CD4-positive, alpha-beta memory T cell (primary cell): ENCODE results near the gene TMEFF2. TPM values are rescaled to one million over a fixed set of nuclear protein-coding genes. Genes with fewer than 3 reads are reported as not detected.

Experiments used
- CTCF ChIA-PET: fragments of 350-600 bp; sonication (Branson Sonifier 250); formaldehyde crosslinking; loops from one replicate; lab custom pipeline; 2021; ENCODE audit warnings: inconsistent platforms; ENCODE audit not compliant: partially characterized antibody; lab: Charles Lee
- POLR2A ChIA-PET: fragments of 350-600 bp; sonication (Branson Sonifier 250); formaldehyde crosslinking; loops from one replicate; lab custom pipeline; 2021; ENCODE audit not compliant: partially characterized antibody; lab: Charles Lee
- DNase-seq, 5 donors: peaks; one replicate each; pipeline versions ENCODE4 v3.0.0 to v3.0.0-alpha.2; 2020 to 2022; ENCODE audit warnings: mixed read lengths in 1 of 5
- H3K27ac ChIP-seq: one replicate; pipeline ENCODE4 v1.7.0; 2013; ENCODE audit warnings: low read depth, low read length
- H3K27me3 ChIP-seq: 2 replicates; pipeline ENCODE4 v1.7.0; 2013; ENCODE audit warnings: mild to moderate bottlenecking, low read length, moderate library complexity; ENCODE audit not compliant: insufficient read depth
- H3K36me3 ChIP-seq: 2 replicates; pipeline ENCODE4 v1.7.0; 2013; ENCODE audit warnings: mild to moderate bottlenecking, low read length, moderate library complexity; ENCODE audit not compliant: insufficient read depth
- H3K4me1 ChIP-seq: 2 replicates; pipeline ENCODE4 v1.7.0; 2013; ENCODE audit warnings: mild to moderate bottlenecking, low read length, moderate library complexity; ENCODE audit not compliant: insufficient read depth
- H3K4me3 ChIP-seq, 2 donors: one replicate each; pipeline ENCODE4 v1.7.0; 2013; ENCODE audit warnings: low read length in 2 of 2, mild to moderate bottlenecking in 1 of 2
- H3K9me3 ChIP-seq, 2 donors: one replicate each; pipeline ENCODE4 v1.7.0; 2013; ENCODE audit warnings: low read length in 2 of 2, control low read depth in 1 of 2; ENCODE audit not compliant: control insufficient read depth in 1 of 2
- H3K27ac Mint-ChIP-seq, 7 donors: one replicate each; pipeline ENCODE4 v1.8.0; 2020 to 2021; ENCODE audit warnings: mixed read lengths in 7 of 7, mild to moderate bottlenecking in 6 of 7, inconsistent platforms in 3 of 7, moderate library complexity in 3 of 7
- H3K27me3 Mint-ChIP-seq, 2 donors: one replicate each; pipeline ENCODE4 v1.8.0; 2020 to 2021; ENCODE audit warnings: mixed read lengths in 2 of 2
- H3K36me3 Mint-ChIP-seq, 2 donors: one replicate each; pipeline ENCODE4 v1.8.0; 2020 to 2021; ENCODE audit warnings: mixed read lengths in 2 of 2, inconsistent platforms in 1 of 2, mild to moderate bottlenecking in 1 of 2
- H3K4me1 Mint-ChIP-seq, 4 donors: one replicate each; pipeline ENCODE4 v1.8.0; 2020 to 2021; ENCODE audit warnings: mixed read lengths in 4 of 4, mild to moderate bottlenecking in 1 of 4
- H3K4me3 Mint-ChIP-seq, 8 donors: one replicate each; pipeline ENCODE4 v1.8.0; 2020 to 2021; ENCODE audit warnings: mixed read lengths in 8 of 8, mild to moderate bottlenecking in 7 of 8, moderate library complexity in 6 of 8, inconsistent platforms in 3 of 8
- H3K9me3 Mint-ChIP-seq, 8 donors: one replicate each; pipeline ENCODE4 v1.8.0; 2020 to 2021; ENCODE audit warnings: mixed read lengths in 8 of 8, mild to moderate bottlenecking in 5 of 8, inconsistent platforms in 3 of 8, moderate library complexity in 1 of 8
- intact Hi-C: fragments of 100-400 bp; cut with micrococcal nuclease; formaldehyde crosslinking; loops from one replicate; pipeline ENCODE4 v1.15.1; 2023
- polyA plus RNA-seq, 2 donors: library from polyadenylated mRNA; unstranded; fragments of 300-500 nt; fragmentation: Illumina TruSeq; gene quantifications; one replicate each; pipeline ENCODE4 v1.2.3, GENCODE V29; 2021
- total RNA-seq, 2 experiments: library from RNA; stranded (reverse); gene quantifications; one replicate each; pipeline ENCODE4 v1.2.3, GENCODE V29; 2021

Gene TMEFF2
- total and polyA plus RNA-seq, 4 experiments from 2014 or later, result not detected

DNA sequence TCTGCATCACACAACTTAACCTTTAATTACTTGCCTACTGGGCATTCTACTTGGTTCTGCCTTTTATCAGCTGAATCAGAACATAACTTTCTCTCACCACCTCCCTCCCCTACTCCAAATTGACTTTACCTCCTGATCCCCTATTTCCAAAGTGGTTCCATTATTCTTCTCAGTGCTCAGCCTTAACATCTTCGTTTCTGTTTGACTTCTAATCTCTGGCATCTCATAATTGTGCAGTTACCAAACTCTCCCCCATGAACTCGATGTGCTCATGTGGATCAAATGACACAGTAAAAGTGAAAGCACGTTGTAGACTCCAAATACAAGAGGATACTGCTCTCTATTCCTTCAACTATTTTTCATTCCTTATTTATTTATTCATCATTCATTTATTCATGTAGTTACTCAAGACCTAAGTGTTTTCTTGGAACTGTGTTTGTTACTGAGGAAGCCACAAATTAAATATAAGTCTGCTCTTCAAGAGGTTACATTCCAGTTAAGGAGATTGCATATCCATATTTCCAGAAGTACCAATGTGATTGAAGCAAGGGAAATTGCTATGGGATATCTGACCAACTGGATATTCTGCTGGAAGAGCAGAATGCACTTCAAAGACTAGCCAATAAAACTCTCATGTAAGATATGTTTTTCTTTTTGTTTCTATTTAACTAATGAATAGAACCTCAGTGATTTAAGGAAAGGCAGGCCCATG lies 158.8 kb downstream of the TMEFF2 start:
- H3K36me3 Mint-ChIP-seq, result no peaks in the 10 kb centered on the region
- intact Hi-C loops, result no loop called here
- no peaks in the 10 kb centered on the region for H3K27me3 ChIP-seq
- ChIA-PET POLR2A (no interaction called here), CTCF (no interaction called here)
- H3K4me3 Mint-ChIP-seq, result no peak overlapping the region
- no peak for DNase-seq
- H3K4me1 ChIP-seq, result no peaks in the 10 kb centered on the region
- H3K9me3 Mint-ChIP-seq, result no peaks in the 10 kb centered on the region
- no peak overlapping the region for H3K4me3 ChIP-seq
- peaks cover 0 to 2% (median 0%) of the 10 kb centered on the region in 4 donors for H3K4me1 Mint-ChIP-seq
- no peaks in the 10 kb centered on the region for H3K36me3 ChIP-seq
- no peak overlapping the region for H3K27ac ChIP-seq
- no peak overlapping the region for H3K27ac Mint-ChIP-seq
- H3K9me3 ChIP-seq, result no peaks in the 10 kb centered on the region
- peaks cover 3 to 4% of the 10 kb centered on the region in 2 donors for H3K27me3 Mint-ChIP-seq

DNA sequence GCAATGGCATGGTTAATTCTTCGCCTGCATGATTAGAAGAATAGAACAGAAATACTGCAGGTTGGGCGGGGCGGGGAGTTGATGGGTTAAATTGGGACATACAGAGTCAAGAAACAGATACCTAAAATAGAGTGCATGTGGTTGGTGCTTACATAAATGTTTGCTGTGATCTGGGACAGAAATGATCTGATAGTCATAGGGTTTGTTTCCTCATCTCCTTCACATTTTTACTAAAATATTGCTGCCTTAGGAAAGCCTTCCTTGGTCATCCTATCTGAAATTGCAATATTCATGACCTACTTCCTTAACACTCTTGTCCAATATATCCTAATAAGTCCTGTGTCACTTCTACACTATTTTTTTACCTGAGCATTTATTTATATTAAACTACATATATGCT lies 163.9 kb downstream of the TMEFF2 start:
- no peak overlapping the region for H3K27ac ChIP-seq
- no peaks in the 10 kb centered on the region for H3K36me3 Mint-ChIP-seq
- intact Hi-C loops, result no loop called here
- peaks cover 0 to 3% (median 0%) of the 10 kb centered on the region in 8 donors for H3K9me3 Mint-ChIP-seq
- no peak overlapping the region for H3K4me3 Mint-ChIP-seq
- H3K4me1 Mint-ChIP-seq, result peaks cover 0 to 2% (median 0%) of the 10 kb centered on the region in 4 donors
- peaks cover 1 to 7% of the 10 kb centered on the region in 2 donors for H3K27me3 Mint-ChIP-seq
- no peaks in the 10 kb centered on the region for H3K4me1 ChIP-seq
- H3K36me3 ChIP-seq, result no peaks in the 10 kb centered on the region
- H3K4me3 ChIP-seq, result no peak overlapping the region
- POLR2A ChIA-PET, result no interaction called here
- no peaks in the 10 kb centered on the region for H3K27me3 ChIP-seq
- no peaks in the 10 kb centered on the region for H3K9me3 ChIP-seq
- no peak overlapping the region for H3K27ac Mint-ChIP-seq
- DNase-seq, result no peak
- CTCF ChIA-PET, result no interaction called here

DNA sequence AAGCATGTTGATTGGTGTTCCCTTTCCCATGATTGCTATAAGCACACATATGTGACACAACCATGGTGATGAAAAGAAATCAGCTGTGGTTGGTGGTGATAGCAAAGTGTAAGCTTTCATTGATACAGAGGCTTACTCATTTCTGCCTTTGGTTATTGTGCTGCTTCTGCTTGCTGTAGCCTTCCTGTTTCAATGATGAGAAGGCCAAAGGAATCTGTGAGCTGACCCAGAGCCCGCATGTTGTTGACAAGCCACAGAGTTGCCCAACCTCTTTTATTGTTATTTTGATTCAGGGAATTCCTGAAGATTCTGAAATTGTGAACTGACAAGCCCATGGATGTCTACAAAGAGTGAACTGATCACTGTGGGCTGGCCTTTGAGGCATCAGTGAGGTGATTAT lies 164.4 kb downstream of the TMEFF2 start:
- CTCF ChIA-PET, result no interaction called here

DNA sequence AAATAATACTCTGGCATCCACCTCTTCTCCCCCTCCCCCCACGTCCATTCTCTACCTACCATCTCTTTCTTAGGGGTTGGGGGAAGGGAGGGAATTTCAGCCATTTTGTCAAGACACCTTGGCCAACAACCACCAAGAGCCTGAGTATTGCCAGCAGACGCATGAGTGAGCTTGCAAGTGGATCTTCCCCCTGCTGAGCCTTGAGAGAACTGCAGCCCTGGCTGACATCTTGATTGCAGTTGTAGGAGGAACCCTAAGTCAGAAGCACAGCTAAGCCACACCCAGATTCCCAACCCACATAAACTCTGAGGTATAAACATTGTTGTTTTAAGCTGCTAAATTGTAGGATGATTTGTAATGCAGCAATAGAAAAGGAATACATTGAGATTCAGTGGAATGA lies 165.6 kb downstream of the TMEFF2 start:
- Mint-ChIP-seq H3K27ac (peak overlapping the region in 1 of 7 donors; percentile 53), H3K27me3 (peaks cover 3 to 7% of the 10 kb centered on the region in 2 donors), H3K4me3 (no peak overlapping the region), H3K9me3 (peaks cover 0 to 3% (median 0%) of the 10 kb centered on the region in 8 donors), H3K4me1 (no peaks in the 10 kb centered on the region), H3K36me3 (no peaks in the 10 kb centered on the region)
- intact Hi-C loops, result no loop called here
- POLR2A ChIA-PET, result no interaction called here
- Histone ChIP-seq H3K27ac (no peak overlapping the region), H3K27me3 (no peaks in the 10 kb centered on the region), H3K4me1 (no peaks in the 10 kb centered on the region), H3K9me3 (no peaks in the 10 kb centered on the region), H3K4me3 (no peak overlapping the region), H3K36me3 (no peaks in the 10 kb centered on the region)
- no peak for DNase-seq
- CTCF ChIA-PET, result no interaction called here

More for the DNA sequence above, 164.4 kb downstream of the TMEFF2 start:
- no peaks in the 10 kb centered on the region for H3K9me3 ChIP-seq
- H3K27ac Mint-ChIP-seq, result no peak overlapping the region
- H3K9me3 Mint-ChIP-seq, result peaks cover 0 to 3% (median 0%) of the 10 kb centered on the region in 8 donors
- peaks cover 4 to 7% of the 10 kb centered on the region in 2 donors for H3K27me3 Mint-ChIP-seq
- no peaks in the 10 kb centered on the region for H3K4me1 Mint-ChIP-seq
- POLR2A ChIA-PET, result no interaction called here
- H3K27me3 ChIP-seq, result no peaks in the 10 kb centered on the region
- H3K4me3 Mint-ChIP-seq, result no peak overlapping the region
- DNase-seq, result no peak
- H3K4me3 ChIP-seq, result no peak overlapping the region
- H3K27ac ChIP-seq, result no peak overlapping the region
- H3K36me3 Mint-ChIP-seq, result no peaks in the 10 kb centered on the region
- H3K36me3 ChIP-seq, result no peaks in the 10 kb centered on the region
- no peaks in the 10 kb centered on the region for H3K4me1 ChIP-seq
- intact Hi-C loops, result no loop called here

DNA sequence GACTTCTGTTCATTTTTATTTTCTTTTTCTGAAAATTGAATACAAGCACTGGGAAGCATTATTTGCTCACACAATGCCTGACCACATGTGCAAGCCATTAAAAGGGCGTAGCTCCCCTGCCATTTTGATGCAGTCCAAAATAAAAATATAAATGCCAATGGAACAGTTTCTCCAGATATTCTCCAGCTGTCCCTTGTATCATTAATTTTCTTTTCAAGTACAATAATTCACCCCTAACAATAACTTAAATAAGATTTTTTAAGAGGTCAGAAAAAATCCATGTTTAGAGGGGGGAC lies 168.0 kb downstream of the TMEFF2 start:
- Histone ChIP-seq H3K9me3 (no peaks in the 10 kb centered on the region), H3K36me3 (no peaks in the 10 kb centered on the region), H3K4me1 (no peaks in the 10 kb centered on the region), H3K27me3 (no peaks in the 10 kb centered on the region), H3K27ac (no peak overlapping the region), H3K4me3 (no peak overlapping the region)
- H3K4me1 Mint-ChIP-seq, result no peaks in the 10 kb centered on the region
- no peak for DNase-seq
- H3K4me3 Mint-ChIP-seq, result no peak overlapping the region
- H3K27ac Mint-ChIP-seq, result no peak overlapping the region
- no peaks in the 10 kb centered on the region for H3K36me3 Mint-ChIP-seq
- intact Hi-C loops, result no loop called here
- H3K9me3 Mint-ChIP-seq, result peaks cover 0 to 3% (median 0%) of the 10 kb centered on the region in 8 donors
- POLR2A ChIA-PET, result no interaction called here
- peaks cover 3 to 7% of the 10 kb centered on the region in 2 donors for H3K27me3 Mint-ChIP-seq
- CTCF ChIA-PET, result interaction anchor here (1.0 kb wide), 1 partner anchor 10 kb away, joined by 3 read pairs; no protein-coding TSS in a partner anchor

DNA sequence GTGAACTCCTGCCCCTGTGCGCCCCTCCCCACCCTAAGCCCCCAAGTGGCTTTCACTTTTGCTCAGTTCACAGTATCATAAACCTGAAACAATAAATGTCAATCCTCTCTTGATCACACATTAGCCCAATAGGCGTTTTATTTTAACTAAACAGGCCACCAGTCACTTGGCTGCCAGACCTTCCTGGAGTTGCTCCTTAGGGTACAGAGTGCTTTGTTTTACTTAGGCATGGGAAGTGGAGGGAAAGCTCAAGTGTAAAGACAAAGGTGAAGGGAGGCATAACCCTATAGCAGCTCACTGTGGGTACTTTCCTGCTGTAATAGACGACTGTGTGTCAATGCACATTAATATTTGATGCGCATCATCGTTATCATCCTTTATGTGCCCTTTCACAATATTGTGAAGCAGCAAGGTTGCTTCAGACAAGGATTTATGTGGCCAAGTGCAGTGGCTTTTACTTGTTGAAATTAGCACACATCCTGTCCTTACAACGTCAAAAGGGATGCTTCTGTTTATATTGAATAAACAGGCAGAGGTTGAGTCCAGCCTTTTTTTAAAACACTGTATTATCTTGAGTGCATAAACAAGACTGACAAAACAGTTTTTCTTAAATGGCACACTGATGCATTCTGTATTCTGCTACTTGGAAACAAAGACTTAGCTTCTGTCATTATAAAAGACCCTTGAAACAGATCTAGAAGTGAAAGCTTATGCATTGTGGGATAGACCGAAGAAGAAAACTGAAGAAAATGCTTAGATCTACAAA lies 168.5 kb downstream of the TMEFF2 start:
- Mint-ChIP-seq H3K36me3 (no peaks in the 10 kb centered on the region), H3K27me3 (peaks cover 3 to 7% of the 10 kb centered on the region in 2 donors), H3K27ac (no peak overlapping the region), H3K4me1 (no peaks in the 10 kb centered on the region), H3K9me3 (peaks cover 0 to 3% (median 0%) of the 10 kb centered on the region in 8 donors), H3K4me3 (no peak overlapping the region)
- no peaks in the 10 kb centered on the region for H3K9me3 ChIP-seq
- CTCF ChIA-PET, result interaction anchor here (1.0 kb wide), 1 partner anchor 9 kb away, joined by 3 read pairs; no protein-coding TSS in a partner anchor
- intact Hi-C loops, result no loop called here
- no peaks in the 10 kb centered on the region for H3K36me3 ChIP-seq
- no peaks in the 10 kb centered on the region for H3K4me1 ChIP-seq
- H3K27ac ChIP-seq, result no peak overlapping the region
- no peaks in the 10 kb centered on the region for H3K27me3 ChIP-seq
- no peak for DNase-seq
- no peak overlapping the region for H3K4me3 ChIP-seq
- POLR2A ChIA-PET, result no interaction called here

DNA sequence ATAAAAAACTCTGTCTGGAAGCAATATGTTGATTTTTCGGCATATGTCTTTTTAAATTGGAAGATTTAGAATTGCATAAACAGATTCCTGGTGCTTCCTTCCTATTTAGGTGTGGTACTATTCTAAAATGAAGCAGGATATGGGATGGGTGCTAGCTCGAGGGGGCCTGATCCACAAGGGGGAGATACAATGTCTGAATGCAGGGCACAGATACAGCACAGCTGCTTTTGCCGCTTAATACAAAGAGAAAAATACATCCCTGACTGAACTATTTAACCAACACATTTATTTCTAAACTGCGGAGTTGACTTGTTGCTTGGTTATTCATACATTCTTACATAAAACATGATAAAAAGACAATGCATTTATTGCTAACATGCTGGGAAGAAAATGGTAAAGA lies 169.1 kb downstream of the TMEFF2 start:
- no peak overlapping the region for H3K4me3 Mint-ChIP-seq
- DNase-seq, result no peak
- Histone ChIP-seq H3K27ac (no peak overlapping the region), H3K4me3 (no peak overlapping the region), H3K27me3 (no peaks in the 10 kb centered on the region), H3K36me3 (no peaks in the 10 kb centered on the region), H3K9me3 (no peaks in the 10 kb centered on the region), H3K4me1 (no peaks in the 10 kb centered on the region)
- peaks cover 0 to 3% (median 0%) of the 10 kb centered on the region in 8 donors for H3K9me3 Mint-ChIP-seq
- H3K36me3 Mint-ChIP-seq, result no peaks in the 10 kb centered on the region
- intact Hi-C loops, result no loop called here
- POLR2A ChIA-PET, result no interaction called here
- no peaks in the 10 kb centered on the region for H3K4me1 Mint-ChIP-seq
- no peak overlapping the region for H3K27ac Mint-ChIP-seq
- H3K27me3 Mint-ChIP-seq, result peaks cover 3 to 7% of the 10 kb centered on the region in 2 donors
- CTCF ChIA-PET, result no interaction called here
